HepG2 (cell line): ENCODE measurements around the gene ANKRD12. TPM values are rescaled to one million over a fixed set of nuclear protein-coding genes. Genes with fewer than 3 reads are reported as not detected.

Source experiments
- NONO ChIP-seq, 2 experiments: fragments of 450-650 bp in 1 of 2; sonication (generic) in 1 of 2; formaldehyde crosslinking in 1 of 2; IDR thresholded peaks in 1 of 2; conservative IDR thresholded peaks in 1 of 2; 2 replicates each; pipeline versions ENCODE4 v1.6.1 to v1.8.0; 2017 to 2022; ENCODE audit warnings: mild to moderate bottlenecking in 1 of 2, missing genetic modification reagents in 1 of 2, moderate library complexity in 1 of 2
- NPAS2 ChIP-seq: sonication (generic); formaldehyde crosslinking; IDR thresholded peaks from 2 replicates; pipeline ENCODE4 v1.8.0; 2022; ENCODE audit warnings: mild to moderate bottlenecking, missing genetic modification reagents, borderline replicate concordance
- NRL ChIP-seq: sonication (generic); formaldehyde crosslinking; IDR thresholded peaks from 2 replicates; pipeline ENCODE4 v1.5.0; 2020; ENCODE audit warnings: missing genetic modification reagents, mild to moderate bottlenecking, moderate library complexity, borderline replicate concordance
- RAD51 ChIP-seq: fragments of 450-650 bp; IDR thresholded peaks from 2 replicates; pipeline ENCODE4 v1.6.1; 2016; ENCODE audit warnings: borderline replicate concordance
- XBP1 ChIP-seq: sonication (generic); formaldehyde crosslinking; IDR thresholded peaks from 2 replicates; pipeline ENCODE4 v1.5.0; 2020; ENCODE audit warnings: missing genetic modification reagents
- ZNF160 ChIP-seq: sonication (generic); formaldehyde crosslinking; IDR thresholded peaks from 2 replicates; pipeline ENCODE4 v1.8.0; 2022; ENCODE audit warnings: mild to moderate bottlenecking, inconsistent platforms, missing genetic modification reagents
- ZNF232 ChIP-seq: sonication (generic); formaldehyde crosslinking; IDR thresholded peaks from 2 replicates; pipeline ENCODE4 v1.4.0; 2020; ENCODE audit warnings: missing genetic modification reagents, borderline replicate concordance
- ZNF660 ChIP-seq: sonication (generic); formaldehyde crosslinking; IDR thresholded peaks from 2 replicates; pipeline ENCODE4 v1.5.1; 2020; ENCODE audit warnings: mild to moderate bottlenecking, low read depth, missing genetic modification reagents, borderline replicate concordance
- ZNF7 ChIP-seq: IDR thresholded peaks from 2 replicates; pipeline ENCODE4 v1.6.1; 2016; ENCODE audit warnings: missing biosample characterization, missing genetic modification reagents
- polyA plus RNA-seq, 8 experiments: library from polyadenylated mRNA; depleted of rRNA in 3 of 8; stranded (reverse) in 7 of 8; unstranded in 1 of 8; fragments of >200 nt; fragmentation: Illumina TruSeq in 4 of 8; extraction: Trizol in 4 of 8; gene quantifications; 2 replicates each; pipeline versions ENCODE4 v1.2.1 to v1.2.3, GENCODE V29; 2011 to 2016; ENCODE audit warnings: low read depth in 4 of 8, missing spikeins in 1 of 8, mixed read lengths in 1 of 8; ENCODE audit not compliant: insufficient read depth in 1 of 8
- total RNA-seq, 5 experiments: library from RNA; depleted of rRNA; stranded (reverse); fragments of >200 nt; fragmentation: Illumina TruSeq; extraction: Trizol; gene quantifications; 2 replicates each; pipeline ENCODE4 v1.2.3, GENCODE V29; 2016; ENCODE audit warnings: low read depth in 1 of 5
- TF ChIP-seq, protein P1 (sequence below): sonication (generic); formaldehyde crosslinking; IDR thresholded peaks from 2 replicates; pipeline ENCODE4 v1.9.0; 2021; ENCODE audit warnings: mild to moderate bottlenecking, missing genetic modification reagents
- TF ChIP-seq, protein P2 (sequence below), 2 experiments: fragments of 450-650 bp in 1 of 2; sonication (generic) in 1 of 2; formaldehyde crosslinking in 1 of 2; IDR thresholded peaks; 2 replicates each; pipeline versions ENCODE4 v1.6.1 to v1.8.0; 2016 to 2022; ENCODE audit warnings: antibody characterized with exemption in 1 of 2, mild to moderate bottlenecking in 1 of 2, missing genetic modification reagents in 1 of 2

ANKRD12 gene
- total and polyA plus RNA-seq, 2 of the 13 experiments (the other 11 are each of a cell fraction or from before 2014, with no cell fraction given): 6.0 to 23.2 TPM

DNA sequence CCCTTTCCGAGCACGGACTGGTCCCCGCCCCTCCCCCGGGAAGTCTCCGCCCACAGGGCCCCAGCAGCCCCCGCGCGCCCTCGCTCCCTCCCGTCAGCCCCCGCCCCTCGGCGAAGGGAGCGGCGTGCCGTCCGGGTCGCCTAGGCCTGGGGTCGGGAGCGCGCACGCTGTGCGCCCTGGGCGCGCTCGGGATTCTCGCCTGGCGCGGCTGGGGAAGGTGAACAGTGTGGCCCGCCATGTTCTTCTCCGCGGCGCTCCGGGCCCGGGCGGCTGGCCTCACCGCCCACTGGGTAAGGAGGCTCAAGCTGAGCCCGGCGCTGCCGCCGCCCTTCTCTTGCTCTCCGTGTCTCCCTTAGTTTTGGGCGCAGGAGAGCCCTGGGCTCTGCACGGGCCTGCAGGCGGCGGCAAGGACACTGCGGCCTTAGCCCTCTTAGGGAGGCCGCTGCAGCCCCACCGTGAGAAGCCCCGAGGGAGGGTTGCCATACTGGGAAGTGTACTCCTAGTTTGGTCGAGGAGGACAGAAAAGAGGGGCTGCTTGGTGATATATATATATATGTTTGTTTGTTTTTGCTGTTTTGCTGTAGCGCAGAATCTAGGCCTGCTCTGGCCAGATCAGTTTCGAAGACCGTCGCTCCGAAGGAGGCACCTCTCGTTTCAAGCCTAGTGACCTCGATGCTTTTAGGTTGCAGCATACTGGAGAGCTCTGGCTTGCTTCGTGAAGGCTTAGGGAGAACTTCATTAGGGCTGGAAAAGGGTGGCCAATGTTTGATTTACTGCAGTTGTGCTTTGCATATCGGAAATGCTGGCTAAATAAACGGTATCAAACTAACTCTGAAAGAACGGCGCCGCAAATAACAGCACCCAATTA, 33.8 kb upstream of the ANKRD12 start, which contains the start of gene NDUFV2 (continued):
- TF ChIP-seq, protein P1, sequence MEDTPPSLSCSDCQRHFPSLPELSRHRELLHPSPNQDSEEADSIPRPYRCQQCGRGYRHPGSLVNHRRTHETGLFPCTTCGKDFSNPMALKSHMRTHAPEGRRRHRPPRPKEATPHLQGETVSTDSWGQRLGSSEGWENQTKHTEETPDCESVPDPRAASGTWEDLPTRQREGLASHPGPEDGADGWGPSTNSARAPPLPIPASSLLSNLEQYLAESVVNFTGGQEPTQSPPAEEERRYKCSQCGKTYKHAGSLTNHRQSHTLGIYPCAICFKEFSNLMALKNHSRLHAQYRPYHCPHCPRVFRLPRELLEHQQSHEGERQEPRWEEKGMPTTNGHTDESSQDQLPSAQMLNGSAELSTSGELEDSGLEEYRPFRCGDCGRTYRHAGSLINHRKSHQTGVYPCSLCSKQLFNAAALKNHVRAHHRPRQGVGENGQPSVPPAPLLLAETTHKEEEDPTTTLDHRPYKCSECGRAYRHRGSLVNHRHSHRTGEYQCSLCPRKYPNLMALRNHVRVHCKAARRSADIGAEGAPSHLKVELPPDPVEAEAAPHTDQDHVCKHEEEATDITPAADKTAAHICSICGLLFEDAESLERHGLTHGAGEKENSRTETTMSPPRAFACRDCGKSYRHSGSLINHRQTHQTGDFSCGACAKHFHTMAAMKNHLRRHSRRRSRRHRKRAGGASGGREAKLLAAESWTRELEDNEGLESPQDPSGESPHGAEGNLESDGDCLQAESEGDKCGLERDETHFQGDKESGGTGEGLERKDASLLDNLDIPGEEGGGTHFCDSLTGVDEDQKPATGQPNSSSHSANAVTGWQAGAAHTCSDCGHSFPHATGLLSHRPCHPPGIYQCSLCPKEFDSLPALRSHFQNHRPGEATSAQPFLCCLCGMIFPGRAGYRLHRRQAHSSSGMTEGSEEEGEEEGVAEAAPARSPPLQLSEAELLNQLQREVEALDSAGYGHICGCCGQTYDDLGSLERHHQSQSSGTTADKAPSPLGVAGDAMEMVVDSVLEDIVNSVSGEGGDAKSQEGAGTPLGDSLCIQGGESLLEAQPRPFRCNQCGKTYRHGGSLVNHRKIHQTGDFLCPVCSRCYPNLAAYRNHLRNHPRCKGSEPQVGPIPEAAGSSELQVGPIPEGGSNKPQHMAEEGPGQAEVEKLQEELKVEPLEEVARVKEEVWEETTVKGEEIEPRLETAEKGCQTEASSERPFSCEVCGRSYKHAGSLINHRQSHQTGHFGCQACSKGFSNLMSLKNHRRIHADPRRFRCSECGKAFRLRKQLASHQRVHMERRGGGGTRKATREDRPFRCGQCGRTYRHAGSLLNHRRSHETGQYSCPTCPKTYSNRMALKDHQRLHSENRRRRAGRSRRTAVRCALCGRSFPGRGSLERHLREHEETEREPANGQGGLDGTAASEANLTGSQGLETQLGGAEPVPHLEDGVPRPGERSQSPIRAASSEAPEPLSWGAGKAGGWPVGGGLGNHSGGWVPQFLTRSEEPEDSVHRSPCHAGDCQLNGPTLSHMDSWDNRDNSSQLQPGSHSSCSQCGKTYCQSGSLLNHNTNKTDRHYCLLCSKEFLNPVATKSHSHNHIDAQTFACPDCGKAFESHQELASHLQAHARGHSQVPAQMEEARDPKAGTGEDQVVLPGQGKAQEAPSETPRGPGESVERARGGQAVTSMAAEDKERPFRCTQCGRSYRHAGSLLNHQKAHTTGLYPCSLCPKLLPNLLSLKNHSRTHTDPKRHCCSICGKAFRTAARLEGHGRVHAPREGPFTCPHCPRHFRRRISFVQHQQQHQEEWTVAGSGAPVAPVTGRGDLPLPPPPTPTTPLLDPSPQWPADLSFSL (CRISPR knock-in tag): no peak
- TF ChIP-seq XBP1 (no peak), ZNF7 (CRISPR knock-in tag) (no peak), RAD51 (no peak), ZNF160 (CRISPR knock-in tag) (peak; percentile 69), ZNF660 (CRISPR knock-in tag) (no peak), NRL (CRISPR knock-in tag) (peak; percentile 87), NONO (IDR thresholded peaks at IDR 0.05) (no peak), NONO (CRISPR knock-in tag; conservative IDR thresholded peaks at IDR 0.05) (peak; percentile 94), NPAS2 (CRISPR knock-in tag) (no peak), ZNF232 (CRISPR knock-in tag) (peak; percentile 78; the same call in 1 of the 2 replicates)
- TF ChIP-seq, protein P2, sequence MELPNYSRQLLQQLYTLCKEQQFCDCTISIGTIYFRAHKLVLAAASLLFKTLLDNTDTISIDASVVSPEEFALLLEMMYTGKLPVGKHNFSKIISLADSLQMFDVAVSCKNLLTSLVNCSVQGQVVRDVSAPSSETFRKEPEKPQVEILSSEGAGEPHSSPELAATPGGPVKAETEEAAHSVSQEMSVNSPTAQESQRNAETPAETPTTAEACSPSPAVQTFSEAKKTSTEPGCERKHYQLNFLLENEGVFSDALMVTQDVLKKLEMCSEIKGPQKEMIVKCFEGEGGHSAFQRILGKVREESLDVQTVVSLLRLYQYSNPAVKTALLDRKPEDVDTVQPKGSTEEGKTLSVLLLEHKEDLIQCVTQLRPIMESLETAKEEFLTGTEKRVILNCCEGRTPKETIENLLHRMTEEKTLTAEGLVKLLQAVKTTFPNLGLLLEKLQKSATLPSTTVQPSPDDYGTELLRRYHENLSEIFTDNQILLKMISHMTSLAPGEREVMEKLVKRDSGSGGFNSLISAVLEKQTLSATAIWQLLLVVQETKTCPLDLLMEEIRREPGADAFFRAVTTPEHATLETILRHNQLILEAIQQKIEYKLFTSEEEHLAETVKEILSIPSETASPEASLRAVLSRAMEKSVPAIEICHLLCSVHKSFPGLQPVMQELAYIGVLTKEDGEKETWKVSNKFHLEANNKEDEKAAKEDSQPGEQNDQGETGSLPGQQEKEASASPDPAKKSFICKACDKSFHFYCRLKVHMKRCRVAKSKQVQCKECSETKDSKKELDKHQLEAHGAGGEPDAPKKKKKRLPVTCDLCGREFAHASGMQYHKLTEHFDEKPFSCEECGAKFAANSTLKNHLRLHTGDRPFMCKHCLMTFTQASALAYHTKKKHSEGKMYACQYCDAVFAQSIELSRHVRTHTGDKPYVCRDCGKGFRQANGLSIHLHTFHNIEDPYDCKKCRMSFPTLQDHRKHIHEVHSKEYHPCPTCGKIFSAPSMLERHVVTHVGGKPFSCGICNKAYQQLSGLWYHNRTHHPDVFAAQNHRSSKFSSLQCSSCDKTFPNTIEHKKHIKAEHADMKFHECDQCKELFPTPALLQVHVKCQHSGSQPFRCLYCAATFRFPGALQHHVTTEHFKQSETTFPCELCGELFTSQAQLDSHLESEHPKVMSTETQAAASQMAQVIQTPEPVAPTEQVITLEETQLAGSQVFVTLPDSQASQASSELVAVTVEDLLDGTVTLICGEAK (IDR thresholded peaks at IDR 0.05): no peak
- TF ChIP-seq, protein P2 (CRISPR knock-in tag; IDR thresholded peaks at IDR 0.05): 0 out of 2 replicates have a peak, but pooled peaks have one; percentile 63
